Activated naive CD8-positive, alpha-beta T cell treated with anti-CD3 and anti-CD28 coated beads for 36 hours (primary cell): ENCODE data around the gene RNASE13. TPM values are rescaled to one million over a fixed set of nuclear protein-coding genes. Genes with fewer than 3 reads are reported as not detected.

Source experiments
- DNase-seq: peaks from one replicate; pipeline ENCODE4 v3.0.0; 2021
- H3K27ac Mint-ChIP-seq: one replicate; pipeline ENCODE4 v1.8.0; 2022; ENCODE audit warnings: mild to moderate bottlenecking, moderate library complexity, mixed read lengths
- H3K27me3 Mint-ChIP-seq: one replicate; pipeline ENCODE4 v1.8.0; 2022; ENCODE audit warnings: mild to moderate bottlenecking, mixed read lengths
- H3K36me3 Mint-ChIP-seq: one replicate; pipeline ENCODE4 v1.8.0; 2021; ENCODE audit warnings: mild to moderate bottlenecking, mixed read lengths
- H3K4me1 Mint-ChIP-seq: one replicate; pipeline ENCODE4 v1.8.0; 2021; ENCODE audit warnings: mixed read lengths
- H3K4me3 Mint-ChIP-seq: one replicate; pipeline ENCODE4 v1.8.0; 2022; ENCODE audit warnings: mild to moderate bottlenecking, moderate library complexity, mixed read lengths
- H3K9me3 Mint-ChIP-seq: one replicate; pipeline ENCODE4 v1.8.0; 2022; ENCODE audit warnings: mixed read lengths
- total RNA-seq, 2 experiments: library from RNA; stranded (reverse); gene quantifications; one replicate each; pipeline ENCODE4 v1.2.3, GENCODE V29; 2021

The RNASE13 gene
- total RNA-seq, 2 experiments from 2014 or later = not detected

DNA sequence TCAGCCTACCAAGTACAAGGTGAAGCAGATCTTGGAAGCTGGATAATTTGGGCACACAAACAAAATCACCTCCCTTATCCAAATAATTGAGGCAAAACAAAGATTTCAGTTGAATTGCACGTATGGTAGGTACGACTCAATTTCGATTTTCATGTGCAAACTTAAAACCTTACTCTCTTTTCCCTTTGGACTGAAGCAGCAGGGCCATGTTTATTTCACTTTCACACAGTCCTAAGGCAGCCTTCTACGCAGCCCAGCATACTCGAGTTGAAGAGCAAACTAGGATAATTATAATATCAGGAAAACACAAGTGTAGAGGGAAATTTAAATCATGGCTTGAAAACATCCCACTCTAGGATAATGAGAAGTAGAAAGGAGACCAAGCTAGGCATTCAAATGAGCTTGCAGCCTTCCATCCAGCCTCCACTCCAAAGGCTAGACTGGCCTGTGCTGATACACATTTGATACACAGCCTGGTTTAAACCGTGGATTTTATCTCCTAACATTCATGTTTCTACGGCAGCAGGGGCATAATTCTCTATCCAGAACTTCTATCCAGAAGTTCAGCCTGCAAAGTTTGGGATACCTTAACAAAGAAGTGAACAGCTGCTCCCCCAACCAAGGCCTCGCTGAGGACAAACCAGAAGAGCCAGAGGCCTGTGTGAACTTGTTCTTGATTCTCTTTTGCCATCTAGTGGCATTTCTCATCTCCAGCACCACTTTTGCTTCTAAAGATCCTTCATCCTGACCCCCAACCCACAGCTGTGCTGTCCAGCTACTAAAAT is 5.2 kb upstream of the RNASE13 start:
- H3K9me3 Mint-ChIP-seq = no peaks in the 10 kb centered on the region
- H3K4me3 Mint-ChIP-seq = no peak overlapping the region
- H3K27ac Mint-ChIP-seq = no peak overlapping the region
- peaks cover 2% of the 10 kb centered on the region for H3K4me1 Mint-ChIP-seq
- peaks cover 6% of the 10 kb centered on the region for H3K27me3 Mint-ChIP-seq
- H3K36me3 Mint-ChIP-seq = no peaks in the 10 kb centered on the region
- no peak for DNase-seq

DNA sequence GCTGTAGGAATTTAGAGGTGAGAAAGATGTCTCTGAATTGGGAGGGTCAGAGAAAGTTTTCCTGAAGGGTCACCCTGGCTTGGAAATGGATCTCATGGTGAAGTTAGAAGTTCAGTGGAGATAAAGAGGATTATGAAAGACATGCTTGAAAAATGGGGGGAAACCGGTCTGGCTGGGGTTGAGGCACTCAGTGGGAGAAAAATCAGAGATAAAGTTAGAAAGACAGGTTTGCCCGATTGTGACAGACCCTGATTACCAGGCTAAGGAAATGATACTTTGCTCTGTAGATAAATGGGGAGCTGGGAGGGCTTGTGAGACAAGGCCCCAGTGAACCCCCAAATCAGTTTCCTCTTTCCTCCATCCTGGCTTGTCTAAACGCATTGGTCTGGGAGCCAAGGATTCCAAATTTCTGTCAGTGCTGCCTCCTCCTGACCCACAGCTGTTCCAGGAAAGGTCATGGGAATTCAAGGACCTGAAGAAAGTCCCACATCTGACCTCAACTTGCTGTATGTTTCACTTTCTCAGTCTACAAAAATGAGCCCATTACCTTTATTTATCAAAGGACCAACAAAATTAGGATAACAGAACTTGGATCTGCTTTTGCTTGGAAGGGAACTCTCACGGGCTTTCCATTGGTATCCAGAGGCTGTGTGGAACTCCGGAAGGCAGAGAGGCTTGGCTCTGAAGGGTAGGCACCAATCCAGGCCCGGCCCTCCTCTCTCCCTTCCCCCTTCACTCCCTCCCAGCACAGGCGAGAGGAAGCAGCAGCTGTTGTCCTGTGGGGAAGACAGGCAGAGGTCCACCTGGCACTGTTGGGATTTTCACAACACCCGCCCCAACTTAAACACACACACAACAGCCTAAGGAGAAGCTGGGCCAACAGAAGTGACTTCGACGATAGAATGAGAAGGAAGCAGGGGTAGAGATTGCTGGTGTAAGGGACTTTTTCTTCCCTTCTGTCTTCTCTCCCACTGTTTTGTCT is 4.1 kb upstream of the RNASE13 start:
- H3K36me3 Mint-ChIP-seq = no peaks in the 10 kb centered on the region
- no peaks in the 10 kb centered on the region for H3K9me3 Mint-ChIP-seq

DNA sequence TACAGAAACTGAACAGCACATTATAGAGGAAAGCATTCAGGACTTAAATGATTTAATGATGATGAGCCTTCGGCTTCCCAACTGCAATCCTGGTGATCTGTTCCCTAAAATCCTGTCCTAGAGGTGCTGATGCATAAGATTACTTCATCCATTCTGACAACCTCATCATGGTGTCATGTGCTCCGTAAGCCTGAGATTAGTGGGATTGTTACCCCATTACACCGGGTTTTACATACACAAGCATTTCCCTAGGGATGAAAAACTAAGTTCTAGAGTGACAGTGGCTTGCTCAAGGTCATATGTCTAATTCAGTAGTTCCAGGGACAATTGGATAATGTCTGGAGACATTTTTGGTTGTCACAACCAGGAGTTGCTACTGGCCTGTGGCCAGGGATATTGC is 2.5 kb upstream of the RNASE13 start:
- H3K36me3 Mint-ChIP-seq = no peaks in the 10 kb centered on the region
- no peak overlapping the region for H3K27ac Mint-ChIP-seq
- no peaks in the 10 kb centered on the region for H3K9me3 Mint-ChIP-seq
- H3K4me1 Mint-ChIP-seq = no peaks in the 10 kb centered on the region
- no peaks in the 10 kb centered on the region for H3K27me3 Mint-ChIP-seq
- no peak for DNase-seq
- no peak overlapping the region for H3K4me3 Mint-ChIP-seq

More for the DNA sequence above, 4.1 kb upstream of the RNASE13 start:
- H3K27ac Mint-ChIP-seq = no peak overlapping the region
- DNase-seq = no peak
- H3K4me3 Mint-ChIP-seq = no peak overlapping the region
- no peaks in the 10 kb centered on the region for H3K4me1 Mint-ChIP-seq
- peaks cover 6% of the 10 kb centered on the region for H3K27me3 Mint-ChIP-seq

GRCh38 chr14:21036751-21037150 is 2.1 kb upstream of the RNASE13 start:
- Mint-ChIP-seq H3K27ac (no peak overlapping the region), H3K36me3 (no peaks in the 10 kb centered on the region), H3K4me1 (no peaks in the 10 kb centered on the region), H3K4me3 (no peak overlapping the region), H3K9me3 (no peaks in the 10 kb centered on the region), H3K27me3 (no peaks in the 10 kb centered on the region)
- no peak for DNase-seq

- Mint-ChIP-seq H3K27ac (no peak overlapping the region), H3K36me3 (no peaks in the 10 kb centered on the region), H3K9me3 (no peaks in the 10 kb centered on the region), H3K4me3 (no peak overlapping the region), H3K27me3 (no peaks in the 10 kb centered on the region), H3K4me1 (no peaks in the 10 kb centered on the region)
- no peak for DNase-seq
These were observed 1.4 kb downstream of the RNASE13 start for GRCh38 chr14:21033133-21033698.

DNA sequence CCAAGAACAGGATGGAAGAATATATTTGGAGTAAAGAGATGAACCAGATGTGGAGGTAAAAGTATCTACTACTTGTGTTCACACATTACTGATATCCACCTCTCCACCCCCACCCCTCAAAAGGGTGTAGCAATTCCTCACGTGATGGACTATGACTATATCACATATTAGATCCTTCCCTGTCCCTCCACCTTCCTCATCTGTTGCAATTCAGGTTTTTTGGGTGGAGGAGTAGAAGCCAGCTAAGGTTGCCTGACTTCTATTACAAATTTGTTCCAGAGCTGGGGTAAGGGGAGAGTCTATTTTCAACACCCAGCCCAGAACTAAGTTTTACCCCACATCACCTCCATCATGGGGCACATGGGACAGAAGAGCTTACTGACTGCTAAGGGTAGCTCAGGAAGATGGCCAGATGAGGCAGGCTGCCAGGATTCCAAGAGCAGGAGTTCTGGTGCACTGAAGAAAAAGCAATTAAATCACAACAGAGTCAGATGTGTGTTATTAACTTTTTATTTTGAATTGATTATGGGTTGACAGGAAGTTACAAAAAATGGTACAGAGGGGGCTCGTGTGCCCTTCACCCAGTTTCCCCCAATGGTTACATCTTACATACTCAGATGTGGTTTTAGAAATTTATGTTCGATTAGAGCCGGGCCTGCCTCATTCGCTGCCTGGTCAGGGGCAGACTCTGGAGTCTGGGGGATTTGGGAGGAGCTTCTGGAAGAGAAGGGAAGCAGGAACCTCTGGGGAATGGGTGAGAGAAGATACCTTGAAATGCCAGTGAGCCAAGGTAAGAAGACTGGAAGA is 2.1 kb downstream of the RNASE13 start:
- DNase-seq = no peak
- Mint-ChIP-seq H3K4me3 (no peak overlapping the region), H3K4me1 (no peaks in the 10 kb centered on the region), H3K36me3 (no peaks in the 10 kb centered on the region), H3K27me3 (no peaks in the 10 kb centered on the region), H3K9me3 (no peaks in the 10 kb centered on the region), H3K27ac (no peak overlapping the region)

DNA sequence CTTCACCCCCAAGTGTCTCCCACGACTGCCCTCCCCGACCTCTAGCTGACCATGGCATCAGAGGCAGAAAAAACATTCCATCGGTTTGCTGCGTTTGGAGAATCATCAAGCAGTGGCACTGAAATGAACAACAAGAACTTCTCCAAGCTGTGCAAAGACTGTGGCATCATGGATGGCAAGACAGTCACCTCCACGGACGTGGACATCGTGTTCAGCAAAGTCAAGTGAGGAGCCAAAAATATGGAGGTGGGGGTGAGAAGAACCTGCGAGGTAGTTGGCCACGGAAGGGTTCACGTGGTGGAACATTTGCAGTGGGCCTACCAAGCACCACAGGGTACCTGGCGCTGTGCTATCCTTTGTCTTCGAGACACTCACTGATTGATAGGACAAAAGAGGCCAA is 4.1 kb downstream of the RNASE13 start:
- Mint-ChIP-seq H3K4me3 (no peak overlapping the region), H3K27me3 (no peaks in the 10 kb centered on the region), H3K36me3 (no peaks in the 10 kb centered on the region), H3K27ac (no peak overlapping the region), H3K4me1 (no peaks in the 10 kb centered on the region), H3K9me3 (no peaks in the 10 kb centered on the region)
- no peak for DNase-seq

DNA sequence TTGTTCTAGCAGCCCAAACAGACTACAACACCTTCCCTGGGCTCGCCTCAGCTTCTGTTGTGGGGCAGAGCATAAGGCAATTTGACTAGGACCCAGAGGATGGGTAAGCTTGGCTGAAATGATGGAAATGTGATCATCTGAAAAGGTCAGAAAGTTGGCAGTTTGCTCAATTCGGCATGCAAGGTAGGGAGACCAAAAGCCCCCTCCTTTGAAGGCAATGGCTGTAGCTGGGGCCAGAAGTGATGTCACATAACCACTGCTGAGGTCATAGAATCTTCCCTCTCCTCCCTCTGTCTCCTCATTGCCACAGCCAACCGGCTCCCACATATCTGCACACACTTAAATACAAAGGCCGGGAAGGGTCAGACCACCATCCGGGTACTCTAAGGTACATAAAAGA is 4.7 kb downstream of the RNASE13 start, which contains the start of gene TPPP2:
TSS of gene TPPP2 (plus strand) at position 301 of the 400 bp plus-strand sequence. CDS start 365 bp downstream, outside the sequence.
- Mint-ChIP-seq H3K4me3 (no peak within 1 kb of the TSS), H3K4me1 (no peaks in the 10 kb centered on the region), H3K27ac (no peak within 1 kb of the TSS), H3K27me3 (no peaks in the 10 kb centered on the region), H3K36me3 (no peaks in the 10 kb centered on the region), H3K9me3 (no peaks in the 10 kb centered on the region)
- no peak for DNase-seq

- Mint-ChIP-seq H3K9me3 (no peaks in the 10 kb centered on the region), H3K27ac (no peak overlapping the region), H3K4me3 (no peak overlapping the region), H3K4me1 (peaks cover 6% of the 10 kb centered on the region), H3K36me3 (no peaks in the 10 kb centered on the region), H3K27me3 (no peaks in the 10 kb centered on the region)
- no peak for DNase-seq
These were observed 7.7 kb downstream of the RNASE13 start for GRCh38 chr14:21026988-21027315.

DNA sequence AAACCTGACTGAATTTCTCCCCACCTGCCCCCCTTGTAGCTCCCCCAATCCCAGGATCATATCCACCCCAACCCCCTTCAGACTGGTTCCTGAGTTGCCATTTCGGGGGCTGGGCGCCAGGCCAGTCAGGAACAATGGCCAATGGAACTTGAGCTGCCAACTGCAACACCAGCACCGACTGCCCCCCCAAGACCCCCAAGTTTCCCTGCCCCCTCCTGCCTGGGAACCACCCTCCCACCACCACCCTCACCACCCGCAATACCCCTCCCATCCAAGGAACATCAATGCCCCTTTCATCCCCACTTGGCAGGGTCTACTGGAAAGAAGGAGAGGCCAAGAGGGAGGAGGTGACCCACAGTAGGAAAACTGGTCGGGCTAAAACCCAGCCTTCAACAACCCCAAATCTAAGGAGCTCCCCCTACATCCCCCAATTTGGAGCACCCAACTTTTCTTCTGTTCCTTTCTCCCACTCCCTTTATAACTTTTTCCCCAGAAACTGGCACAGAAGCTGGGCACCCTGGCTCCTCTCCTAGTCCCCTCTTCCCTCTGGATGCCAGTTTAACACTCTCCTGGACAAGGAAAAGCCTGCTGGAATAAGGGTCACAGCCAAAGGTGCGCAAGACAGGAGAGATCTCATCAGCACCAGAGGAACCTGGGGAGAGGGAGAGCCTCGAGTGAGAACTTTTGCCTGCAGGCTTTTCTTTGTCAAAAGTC is 8.2 kb downstream of the RNASE13 start:
- no peaks in the 10 kb centered on the region for H3K36me3 Mint-ChIP-seq
- no peak overlapping the region for H3K4me3 Mint-ChIP-seq
- H3K27me3 Mint-ChIP-seq = no peaks in the 10 kb centered on the region
- H3K9me3 Mint-ChIP-seq = no peaks in the 10 kb centered on the region
- peaks cover 6% of the 10 kb centered on the region for H3K4me1 Mint-ChIP-seq
- H3K27ac Mint-ChIP-seq = no peak overlapping the region
- no peak for DNase-seq

DNA sequence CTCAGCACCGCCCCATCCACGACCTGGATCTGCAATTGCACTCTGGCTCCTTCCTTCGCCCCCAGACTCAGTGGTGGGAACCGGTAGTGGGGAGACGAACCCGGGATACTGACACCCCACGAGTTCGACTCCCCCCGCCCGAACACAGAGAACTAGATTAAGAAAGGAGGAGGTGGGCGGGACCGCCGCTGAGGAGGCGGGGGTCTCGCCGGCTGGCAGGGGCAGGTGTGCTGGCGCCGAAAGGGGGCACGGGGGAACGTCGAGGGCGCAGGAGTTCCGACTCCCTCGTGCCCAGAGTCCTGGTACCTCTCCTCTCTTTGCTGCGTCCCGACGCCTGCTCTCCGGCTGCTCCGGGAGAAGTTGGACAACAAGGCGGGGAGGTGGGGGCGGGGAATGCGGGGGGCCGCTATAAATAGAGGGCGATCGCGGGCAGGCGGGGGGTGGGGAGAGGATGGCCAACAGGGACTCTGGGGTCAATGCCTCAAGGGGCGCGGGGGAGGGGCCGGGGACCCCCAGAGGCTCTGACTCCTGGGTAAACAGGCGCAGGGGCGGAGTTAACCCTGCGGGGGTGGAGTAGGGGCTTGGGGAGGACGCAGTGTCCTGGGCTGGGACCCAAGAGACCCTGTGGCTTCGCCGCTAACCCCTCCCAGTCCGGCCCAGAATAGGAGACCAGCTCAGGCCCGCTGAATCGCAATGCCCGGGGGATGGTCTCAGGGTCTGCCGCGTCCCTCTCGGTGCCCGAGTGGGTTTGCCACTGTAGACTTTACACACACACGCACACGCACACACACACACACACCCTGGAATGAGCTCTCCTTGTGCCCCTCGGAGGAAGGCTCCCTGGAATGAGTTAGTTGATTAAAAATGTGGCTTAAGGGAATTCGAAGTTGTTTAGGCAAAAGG is 9.0 kb downstream of the RNASE13 start:
- Mint-ChIP-seq H3K36me3 (no peaks in the 10 kb centered on the region), H3K4me3 (peak overlapping the region; percentile 77), H3K27me3 (no peaks in the 10 kb centered on the region), H3K9me3 (no peaks in the 10 kb centered on the region), H3K27ac (no peak overlapping the region), H3K4me1 (peaks cover 6% of the 10 kb centered on the region)
- no peak for DNase-seq

DNA sequence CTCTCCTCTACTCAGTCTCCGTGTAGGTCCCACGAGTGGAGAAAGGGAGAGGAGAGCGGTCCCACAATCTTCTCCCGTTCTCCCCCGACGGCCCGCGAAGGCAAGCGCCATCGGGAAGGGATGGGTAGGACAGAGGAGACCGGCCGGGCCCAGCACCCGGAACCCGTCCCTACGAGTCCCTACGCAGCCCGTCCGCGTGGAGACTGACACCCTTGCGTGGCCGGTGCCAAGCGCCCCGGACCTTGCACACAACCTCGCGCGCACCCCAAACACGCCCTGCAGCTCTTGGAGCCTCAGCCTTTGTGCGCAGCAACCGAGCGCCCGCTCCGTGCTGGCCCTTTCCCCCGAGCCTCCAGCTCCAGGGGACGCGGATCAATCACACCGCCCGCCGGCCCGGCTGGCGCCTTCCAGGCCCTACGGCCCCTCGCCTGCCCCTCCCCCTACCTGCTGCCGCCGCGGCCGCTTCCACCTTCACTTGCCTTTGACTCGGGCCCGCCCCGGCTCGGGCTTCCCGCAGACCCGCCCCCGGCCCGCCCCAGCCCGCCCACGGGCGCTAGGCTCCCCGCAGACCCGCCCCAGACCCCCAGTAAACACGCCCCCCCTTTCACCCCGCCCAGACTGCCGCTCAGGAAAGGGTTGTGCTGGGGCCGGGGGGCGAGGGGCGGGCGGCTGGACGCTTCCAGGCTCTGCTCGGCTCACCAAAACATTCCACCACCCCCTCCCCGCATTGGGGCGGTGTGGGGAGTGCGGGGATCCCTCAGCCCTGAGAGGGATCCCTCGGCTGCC is 9.8 kb downstream of the RNASE13 start, which contains the start of gene NDRG2:
TSS of gene NDRG2 (minus strand) at position 477 of the 786 bp plus-strand sequence. CDS start 1,746 bp downstream, outside the sequence.
- Mint-ChIP-seq H3K27me3 (no peaks in the 10 kb centered on the region), H3K36me3 (no peaks in the 10 kb centered on the region), H3K4me3 (peak within 1 kb of the TSS; percentile 77), H3K9me3 (no peaks in the 10 kb centered on the region), H3K4me1 (peaks cover 6% of the 10 kb centered on the region), H3K27ac (no peak within 1 kb of the TSS)
- DNase-seq = peak; percentile 64
